HL-60/S4 treated with phorbol 12-myristate 13-acetate at 8.2 ng/mL for 4 days and 3 days (cell line): ENCODE results near the gene GALNT2.

Experiments used
- in situ Hi-C: fragments of 300-500 bp; cut with MboI; formaldehyde crosslinking; loops from 2 replicates; pipeline ENCODE4 v1.15.0; 2022; ENCODE audit warnings: low sequenced_read_pairs

Gene GALNT2

DNA sequence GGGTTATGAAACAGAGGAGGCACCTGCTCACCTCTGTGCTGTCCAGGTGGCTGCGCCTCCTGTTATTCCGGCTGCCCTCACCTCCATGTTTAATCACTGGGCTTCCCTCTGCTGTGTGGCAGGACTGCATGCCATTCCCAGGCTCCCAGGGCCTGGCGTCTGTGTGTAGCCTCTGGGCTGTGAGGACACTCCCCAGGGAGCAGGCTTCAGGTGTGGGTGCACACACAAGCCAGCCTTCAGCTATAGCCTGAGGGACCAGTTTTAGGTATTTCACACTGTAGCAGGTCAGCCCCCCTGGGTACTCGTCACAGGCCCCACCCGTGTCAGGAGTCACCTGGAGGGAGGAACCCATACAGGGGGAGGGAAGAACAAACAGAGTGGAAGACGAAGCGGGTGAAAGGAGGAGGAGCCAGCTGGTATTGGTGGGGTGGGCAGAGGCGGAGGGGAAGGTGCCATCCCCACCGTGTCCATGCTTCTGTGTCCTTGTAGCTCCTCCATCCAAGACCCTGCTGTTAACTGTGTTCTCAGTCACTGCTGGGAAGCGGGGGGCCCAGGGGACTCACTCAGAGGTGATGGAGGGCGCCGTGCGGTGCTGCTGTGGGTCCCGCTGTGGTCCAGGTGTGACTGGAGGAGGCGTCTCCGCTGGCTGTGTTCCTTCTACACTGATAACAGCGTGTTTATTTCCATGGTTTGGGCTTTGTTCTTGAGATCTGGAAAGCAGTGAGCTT, 200.5 kb downstream of the GALNT2 start:
- in situ Hi-C loops = no loop called here

DNA sequence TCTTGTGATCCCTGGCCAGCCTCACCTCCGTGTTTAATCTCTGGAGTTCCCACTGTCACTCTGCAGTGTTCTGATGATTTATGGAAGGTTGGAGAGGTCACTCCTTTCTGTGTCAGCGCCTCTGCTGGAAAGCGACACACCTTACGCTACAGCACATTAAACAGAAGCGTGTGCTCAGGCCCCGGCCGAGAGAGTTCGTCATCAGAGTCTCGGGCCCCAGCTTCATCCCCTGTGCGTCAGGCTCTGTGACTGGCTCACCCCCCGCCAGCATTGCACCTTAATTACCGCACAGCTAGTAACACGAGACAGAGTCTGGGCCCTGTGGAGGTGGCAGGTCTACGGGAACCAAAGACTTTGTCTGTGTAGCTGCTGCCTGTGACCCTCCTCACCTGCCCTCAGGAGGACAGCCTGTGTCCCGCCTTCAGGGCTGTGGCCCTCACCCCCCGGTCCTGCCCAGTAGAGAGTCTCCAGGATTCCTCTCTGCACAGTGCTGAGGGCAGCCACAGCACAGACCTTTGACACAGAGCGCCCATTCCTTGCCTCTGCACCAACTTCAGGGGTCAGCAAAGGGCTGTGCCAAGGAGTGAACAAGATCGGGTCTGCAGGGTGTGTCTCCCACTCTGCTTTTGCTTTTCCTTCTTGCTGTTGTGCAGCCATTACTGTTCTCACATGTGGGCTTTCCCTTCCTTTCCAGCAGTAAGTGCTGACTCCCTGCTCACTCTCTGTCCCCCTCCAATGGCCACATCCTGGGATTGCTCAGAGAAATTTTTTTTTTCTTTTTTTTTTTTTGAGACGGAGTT, 201.5 kb downstream of the GALNT2 start:
- in situ Hi-C loops = no loop called here

DNA sequence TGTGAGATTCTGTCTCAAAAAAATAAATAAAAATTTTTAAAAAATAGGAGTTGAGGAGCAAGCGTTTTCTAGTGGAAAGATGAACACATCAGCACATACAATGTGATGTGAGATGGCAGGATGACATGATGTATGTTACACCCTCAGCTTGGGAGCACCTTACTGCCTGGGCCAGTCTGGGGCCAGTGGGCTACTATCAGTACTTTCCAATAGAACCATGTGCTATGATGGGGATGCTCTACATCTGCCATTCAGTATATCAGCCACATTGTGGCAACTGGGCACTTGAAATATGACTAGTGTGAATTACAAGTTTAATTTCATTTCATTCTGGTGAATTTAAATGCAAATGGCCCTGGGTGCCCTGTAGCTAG, 203.1 kb downstream of the GALNT2 start:
- in situ Hi-C loops = no loop called here

DNA sequence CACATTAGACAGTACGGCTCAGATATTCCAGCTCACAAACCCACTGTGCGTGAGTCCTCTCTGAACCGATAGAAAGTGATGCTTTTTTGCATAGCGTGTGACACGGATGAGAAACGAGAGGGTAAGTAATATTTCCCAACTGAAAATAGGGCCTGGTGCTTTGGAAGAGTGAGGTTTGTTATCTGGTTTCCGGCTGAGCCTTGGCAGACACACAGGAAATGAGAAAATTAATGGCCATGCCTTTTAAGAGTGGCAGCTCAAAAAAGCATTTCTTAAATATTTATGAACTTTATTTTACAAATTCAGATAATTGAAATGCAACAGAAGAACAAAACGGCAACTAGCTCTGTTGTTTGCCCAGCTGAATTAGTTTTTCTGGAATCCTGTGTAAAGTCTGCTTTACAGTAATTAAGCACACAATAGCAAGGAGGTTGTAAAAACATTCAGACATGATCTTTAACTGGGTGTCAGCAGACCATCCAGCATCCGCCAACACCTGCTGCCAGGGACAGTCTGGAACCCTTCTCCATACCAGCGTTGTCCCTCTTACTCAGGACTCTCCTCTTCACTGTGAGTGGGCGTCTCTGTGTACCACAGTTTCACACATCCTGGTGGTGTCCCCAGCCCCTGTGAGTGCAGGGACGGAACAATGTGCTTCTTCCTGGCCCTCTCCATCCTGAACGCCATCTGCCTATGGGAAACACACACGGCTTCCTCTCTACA, 203.7 kb downstream of the GALNT2 start:
- in situ Hi-C loops = no loop called here

DNA sequence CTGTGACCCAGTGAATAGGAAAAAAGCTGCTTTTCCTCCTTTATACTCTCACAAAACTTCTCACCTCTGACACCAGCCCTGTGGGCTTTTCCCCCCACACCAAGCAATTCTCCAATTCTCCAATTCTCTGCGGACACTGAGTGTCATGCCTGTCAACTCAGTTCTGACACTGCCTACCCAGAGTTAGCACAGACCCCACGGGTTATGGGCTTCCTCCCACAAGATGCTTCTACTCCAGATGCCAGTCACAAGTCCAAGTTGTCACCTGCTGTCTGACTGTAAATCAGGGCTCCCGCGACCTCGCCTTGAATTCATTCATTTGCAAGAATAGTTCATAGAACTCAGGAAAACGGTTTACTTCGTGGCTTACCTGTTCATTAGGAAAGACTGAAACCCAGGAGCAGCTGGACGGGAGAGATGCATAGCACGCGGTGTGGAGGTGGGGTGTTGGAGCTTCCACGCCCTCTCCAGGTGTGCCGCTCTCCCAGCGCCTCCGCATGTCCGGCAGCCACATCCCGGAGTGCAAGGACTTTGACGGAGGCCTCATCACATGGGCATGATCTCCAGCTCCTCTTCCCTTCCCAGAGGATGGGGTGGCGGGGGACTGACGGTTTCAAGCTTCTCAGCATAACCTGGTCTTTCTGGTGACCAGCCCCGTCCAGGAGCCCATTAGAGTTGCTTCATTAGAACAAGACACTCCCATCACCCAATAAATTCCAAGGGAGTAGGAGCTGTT, 204.4 kb downstream of the GALNT2 start:
- in situ Hi-C loops = no loop called here

DNA sequence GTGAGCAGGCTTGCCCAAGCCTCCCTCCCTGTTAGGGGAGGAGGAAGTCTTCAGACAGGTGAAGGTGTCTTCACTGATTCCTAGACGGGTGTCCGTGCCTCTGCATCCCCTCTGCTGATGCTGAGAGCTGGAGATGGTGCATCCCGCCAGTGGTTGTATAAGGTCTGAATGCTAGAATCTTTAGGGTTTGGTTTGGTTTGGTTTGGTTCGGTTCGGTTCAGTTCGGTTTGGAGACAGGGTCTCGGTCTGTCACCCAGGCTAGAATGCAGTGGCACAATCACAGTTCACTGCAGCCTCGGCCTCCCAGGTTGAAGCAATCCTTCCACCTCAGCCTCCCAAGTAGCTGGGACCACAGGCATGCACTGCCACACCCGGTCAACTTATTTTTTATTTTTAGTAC, 205.5 kb downstream of the GALNT2 start:
- in situ Hi-C loops = no loop called here

DNA sequence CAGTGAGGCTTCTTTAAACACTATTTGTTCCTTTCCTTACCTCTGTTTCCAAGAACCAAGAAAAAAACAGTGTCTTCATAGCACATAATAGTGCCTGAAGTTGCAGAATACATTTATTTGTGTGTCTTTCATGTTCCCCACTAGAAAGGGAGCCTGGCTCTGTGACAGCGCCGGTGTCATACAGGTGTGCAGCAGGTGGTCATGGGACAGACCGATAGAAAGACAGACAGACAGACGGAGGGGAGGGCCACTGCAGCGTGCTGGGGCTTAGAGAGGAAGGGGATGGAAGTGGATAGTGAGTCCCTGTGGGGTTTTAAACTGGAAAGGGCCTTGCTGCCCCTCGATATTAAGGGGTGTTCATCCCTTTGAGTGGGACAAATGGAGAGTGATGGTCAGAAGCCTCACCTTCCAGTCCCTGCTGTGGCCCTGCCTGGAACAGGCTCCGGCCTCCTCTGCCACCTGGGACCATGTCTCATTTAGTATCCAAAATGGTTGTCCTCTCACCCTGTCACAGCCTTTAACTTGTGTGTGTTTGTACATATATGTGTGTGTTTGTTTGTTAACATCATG, 206.2 kb downstream of the GALNT2 start:
- in situ Hi-C loops = no loop called here

DNA sequence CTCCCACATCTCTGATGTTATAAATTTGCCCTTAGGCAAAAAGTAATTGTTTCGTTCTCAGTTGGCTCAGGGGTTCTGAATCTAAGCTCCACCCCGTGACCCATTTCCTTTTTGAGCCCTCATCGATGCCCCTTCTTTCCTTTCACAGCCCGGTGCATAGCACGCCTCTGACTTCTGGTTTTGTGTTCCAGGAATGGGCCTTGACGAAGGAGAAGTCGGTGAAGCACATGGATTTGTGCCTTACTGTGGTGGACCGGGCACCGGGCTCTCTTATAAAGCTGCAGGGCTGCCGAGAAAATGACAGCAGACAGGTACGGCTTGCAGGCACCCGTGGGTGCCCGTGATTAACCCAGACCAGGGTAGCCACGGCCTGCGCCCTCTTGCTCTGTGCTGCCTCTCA, 207.2 kb downstream of the GALNT2 start:
- in situ Hi-C loops = no loop called here

DNA sequence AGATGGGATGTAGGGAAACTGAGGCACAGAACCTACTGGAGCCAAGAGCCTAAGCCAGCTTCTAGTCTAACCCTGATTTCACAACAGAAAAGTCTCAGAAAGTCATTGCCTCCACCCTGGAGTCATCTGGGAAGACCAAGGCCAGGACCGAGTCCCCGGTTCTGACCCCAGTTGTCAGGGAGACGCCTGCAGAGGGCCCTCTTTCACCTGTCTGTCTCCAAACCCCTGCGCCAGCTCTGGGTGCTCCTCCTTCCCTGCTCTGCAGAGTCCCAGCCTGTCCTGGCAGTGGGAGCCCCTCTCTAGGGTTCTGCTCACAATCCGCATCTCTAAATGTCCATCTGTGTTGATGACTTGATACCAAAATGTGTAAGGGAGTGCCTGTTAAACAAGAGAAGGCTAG, 209.4 kb downstream of the GALNT2 start:
- in situ Hi-C loops = no loop called here

DNA sequence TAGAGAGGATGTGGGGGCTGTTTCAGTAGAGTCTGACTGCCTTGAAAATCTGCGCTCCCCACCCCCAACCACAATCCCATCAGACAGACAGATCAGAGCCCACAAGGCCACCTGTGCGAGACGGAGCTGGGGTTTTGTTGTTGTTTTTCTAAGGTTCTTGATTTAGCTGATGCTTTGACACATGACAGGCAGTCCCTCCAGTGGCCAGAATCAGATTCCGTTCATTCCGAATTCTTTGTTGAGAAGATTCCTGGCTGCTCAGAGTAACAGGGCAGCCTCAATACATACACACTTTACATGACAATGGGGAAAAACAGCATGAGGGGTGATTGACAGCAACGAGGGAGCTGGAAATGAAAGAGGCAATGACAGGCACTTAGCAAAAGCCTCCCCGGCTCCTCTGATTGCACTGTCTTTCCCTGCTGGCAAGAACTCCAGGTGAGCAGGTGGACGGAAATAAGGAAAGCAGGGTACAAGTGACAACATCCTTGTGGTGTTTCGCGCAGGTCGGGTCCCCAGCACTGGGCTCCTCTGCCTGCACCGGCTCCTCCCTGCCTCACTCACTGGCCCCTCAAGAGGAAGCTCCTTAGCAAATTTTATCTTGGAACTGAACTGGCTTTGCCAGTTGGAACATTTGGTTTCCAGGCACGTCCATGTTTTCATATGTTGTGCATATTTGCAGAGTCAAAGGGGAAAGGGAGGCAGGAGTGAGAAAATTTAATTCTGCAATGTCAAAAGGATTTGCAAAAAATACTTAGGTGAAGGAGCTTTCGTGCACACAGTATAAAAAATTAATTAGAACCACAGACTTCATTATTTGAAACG, 210.4 kb downstream of the GALNT2 start:
- in situ Hi-C loops = no loop called here

DNA sequence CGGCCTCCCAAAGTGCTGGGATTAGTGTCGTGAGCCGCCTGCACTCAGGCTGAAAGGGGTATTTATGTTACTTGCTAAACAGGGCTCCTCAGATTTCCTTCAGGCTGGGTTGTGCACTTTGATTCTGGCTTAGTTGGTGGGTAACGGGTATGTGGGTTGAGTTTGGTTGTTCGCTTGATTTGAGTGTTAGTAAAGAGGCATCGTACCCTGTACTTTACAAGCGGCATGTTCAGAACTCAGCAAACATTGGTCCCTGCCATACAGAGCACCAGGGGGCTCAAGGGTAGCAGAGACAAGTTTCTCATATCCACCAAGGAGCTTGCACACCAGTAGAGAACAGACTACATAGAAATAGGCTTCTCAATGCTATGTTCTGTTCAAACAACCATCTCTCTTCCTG, 211.3 kb downstream of the GALNT2 start:
- in situ Hi-C loops = no loop called here

DNA sequence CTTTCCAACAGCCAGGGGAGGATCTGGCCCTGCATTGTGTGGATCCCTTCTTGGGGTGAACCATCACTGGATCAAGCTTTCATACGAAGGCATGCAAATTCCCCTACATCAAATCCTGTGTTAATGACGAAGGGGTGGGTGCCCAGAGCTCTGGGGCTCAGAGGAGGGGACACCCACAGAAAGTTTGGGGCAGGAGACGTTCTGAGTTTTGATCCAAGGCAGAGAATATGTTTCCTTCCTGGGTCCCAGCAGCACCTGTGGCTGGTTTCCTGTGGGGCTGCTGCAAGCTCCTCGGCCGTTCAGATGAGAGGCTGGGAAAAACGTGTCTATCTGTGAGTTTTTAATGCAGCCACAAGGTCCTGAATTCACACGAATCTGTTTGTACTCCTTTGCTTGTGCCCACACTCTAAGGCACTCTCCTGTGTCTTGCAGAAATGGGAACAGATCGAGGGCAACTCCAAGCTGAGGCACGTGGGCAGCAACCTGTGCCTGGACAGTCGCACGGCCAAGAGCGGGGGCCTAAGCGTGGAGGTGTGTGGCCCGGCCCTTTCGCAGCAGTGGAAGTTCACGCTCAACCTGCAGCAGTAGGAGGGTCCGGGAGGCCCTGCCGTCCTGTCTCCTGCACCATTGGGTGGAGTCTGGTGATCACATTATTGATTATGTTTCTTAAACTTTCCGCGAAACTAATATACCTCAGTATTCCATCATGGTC, 212.0 kb downstream of the GALNT2 start:
- in situ Hi-C loops = no loop called here

DNA sequence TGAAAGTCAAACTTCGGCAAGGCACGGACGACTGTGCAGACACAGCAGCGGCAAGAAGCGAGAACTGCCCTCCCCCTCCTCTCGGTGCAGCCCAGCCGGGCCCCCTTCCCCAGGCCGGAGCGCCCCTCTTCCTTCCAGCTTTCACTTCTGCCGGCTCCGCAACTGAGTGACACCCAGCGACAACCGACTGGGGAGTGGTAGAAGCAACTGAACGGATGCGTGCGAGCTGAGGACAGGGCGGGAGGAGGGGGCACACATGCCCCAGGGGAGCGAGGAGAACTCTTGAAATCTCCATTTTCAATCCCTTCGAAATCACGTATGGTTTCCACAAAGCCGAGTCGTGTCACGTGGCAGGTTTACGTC, 212.5 kb downstream of the GALNT2 start:
- in situ Hi-C loops = no loop called here

DNA sequence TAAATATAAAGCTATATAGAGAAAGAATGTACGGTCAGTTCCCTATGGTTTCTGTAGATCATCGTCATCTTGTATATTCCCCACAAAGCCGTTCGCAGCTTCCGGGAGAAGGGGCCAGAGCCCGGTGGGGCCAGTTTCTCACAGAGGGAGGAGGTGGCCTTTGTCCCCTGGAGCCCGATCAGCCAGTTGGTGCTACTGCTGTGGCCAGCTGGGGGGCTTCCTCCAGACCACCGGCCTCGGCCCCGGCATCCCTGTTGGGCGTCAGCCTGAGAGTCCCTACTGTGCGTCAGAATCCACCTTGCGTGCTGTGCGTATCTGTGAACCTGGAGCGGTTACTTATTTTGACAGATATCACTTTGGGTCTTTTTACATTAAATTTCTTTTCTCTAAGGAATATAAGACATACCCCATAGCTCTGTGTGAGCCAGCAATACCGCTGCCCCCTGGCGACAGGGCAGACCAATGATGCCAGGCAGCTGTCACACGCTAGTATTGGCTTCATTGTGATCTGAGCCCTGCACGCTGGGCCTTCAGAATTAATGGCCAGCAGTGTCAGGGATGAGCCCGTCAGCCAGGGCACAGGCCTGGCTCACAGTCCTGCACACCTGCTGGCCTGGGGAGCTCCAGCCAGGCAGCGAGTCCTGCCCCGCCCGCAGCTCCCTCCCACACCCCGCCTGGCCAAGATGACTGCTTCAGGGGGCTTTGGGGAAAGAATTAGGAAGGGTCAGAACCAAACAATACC, 213.2 kb downstream of the GALNT2 start:
- in situ Hi-C loops = no loop called here

DNA sequence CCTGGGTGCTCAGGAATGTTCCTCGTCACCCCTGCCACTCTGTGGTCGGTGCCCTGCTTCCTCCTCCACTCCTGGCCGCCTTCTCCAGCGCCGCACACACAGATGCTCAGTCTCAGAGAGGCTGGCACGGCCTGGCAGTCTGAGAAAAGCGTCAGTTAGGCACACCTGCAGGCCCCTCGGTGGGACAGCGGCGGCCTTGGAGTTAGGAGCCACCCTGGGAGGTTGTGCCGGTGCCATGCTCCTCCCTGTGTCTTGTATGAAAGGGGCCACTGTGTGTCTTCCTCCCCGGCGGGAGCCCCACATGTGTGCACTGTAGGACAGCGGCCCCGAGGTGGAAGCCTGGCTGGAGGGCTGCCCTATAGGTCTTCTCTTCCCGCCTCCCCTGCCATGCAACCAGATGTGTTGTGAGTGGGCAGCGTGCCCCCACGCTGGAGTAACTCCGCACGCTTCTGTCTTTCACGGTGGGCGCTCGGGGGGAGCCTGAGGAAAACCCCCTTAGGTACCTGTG, 213.9 kb downstream of the GALNT2 start:
- in situ Hi-C loops = no loop called here

DNA sequence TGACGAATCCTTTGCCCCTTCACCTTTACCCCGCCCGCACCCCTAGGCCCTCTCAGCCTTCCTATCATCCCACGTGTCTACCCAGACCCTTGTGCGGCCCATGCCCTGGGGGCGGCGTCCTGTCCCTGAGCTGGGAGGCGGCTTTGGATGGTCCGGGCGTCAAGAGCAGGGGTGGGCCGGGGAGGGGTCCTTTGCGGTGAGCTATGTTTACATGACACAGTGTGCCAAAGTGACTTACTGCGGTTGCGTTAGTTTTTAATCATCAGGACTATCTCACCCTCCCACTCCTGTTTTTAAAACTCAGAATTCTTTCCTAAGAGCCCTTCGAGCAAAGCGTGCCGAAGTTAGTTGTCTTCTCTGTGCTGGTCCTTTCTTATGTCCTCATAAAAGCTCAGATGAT, 214.5 kb downstream of the GALNT2 start:
- in situ Hi-C loops = no loop called here

DNA sequence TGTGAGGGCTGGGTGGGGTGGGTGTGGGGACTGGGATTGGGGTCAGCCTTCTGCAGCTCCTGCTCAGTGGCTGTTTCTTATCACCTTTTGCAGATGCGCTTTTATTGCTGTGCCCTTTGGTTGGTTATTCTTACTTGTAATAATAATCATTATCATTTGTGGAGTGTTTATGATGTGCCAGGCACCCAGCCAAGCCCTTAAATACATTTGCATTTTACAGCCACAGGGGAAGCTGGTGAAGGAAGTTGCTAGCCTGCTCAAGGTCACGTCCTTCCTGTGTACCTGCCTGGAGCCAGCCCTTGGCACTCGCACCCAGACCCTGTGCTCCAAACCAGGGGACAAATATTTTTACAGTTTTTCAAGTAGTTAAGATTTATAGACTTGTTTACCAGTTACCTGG, 215.1 kb downstream of the GALNT2 start:
- in situ Hi-C loops = no loop called here

DNA sequence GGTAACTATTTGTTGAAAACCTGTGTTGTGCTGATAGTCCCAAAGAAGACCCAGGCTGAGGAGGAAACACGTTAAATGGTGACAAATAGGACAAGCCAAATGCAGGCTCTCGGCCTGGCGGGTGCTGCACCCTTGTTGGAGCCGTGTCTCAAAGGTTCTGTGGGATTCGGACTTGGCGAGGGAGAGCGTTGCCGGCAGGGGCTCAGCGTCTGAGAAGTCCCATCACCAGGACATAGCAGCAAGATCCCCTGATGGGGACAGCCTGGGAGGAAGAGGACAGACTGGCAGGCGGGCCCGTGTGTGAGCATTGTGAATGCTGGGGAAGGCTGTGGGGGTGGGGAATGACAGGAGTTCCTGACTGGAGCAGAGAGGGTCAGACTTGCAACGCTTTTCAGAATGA, 216.6 kb downstream of the GALNT2 start:
- in situ Hi-C loops = no loop called here

DNA sequence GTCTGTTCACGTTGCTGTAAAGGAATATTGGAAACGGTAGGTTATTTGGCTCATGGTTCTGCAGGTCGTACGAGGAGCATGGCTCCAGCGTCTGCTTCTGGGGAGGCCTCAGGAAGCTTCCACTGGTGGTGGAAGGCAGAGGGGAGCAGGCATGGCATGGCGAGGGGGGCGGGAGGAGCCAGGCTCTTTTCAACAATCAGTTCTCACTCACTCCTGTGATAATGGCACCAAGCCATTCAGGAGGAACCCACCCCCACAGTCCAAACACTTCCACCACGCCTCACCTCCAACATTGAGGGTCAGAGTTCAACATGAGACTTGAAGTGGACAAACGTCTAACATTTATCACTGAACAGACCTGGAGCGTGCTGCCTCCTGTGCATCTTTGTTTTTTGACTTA, 217.9 kb downstream of the GALNT2 start:
- in situ Hi-C loops = no loop called here
